SK-N-SH treated with all-trans-retinoic acid at 6 μM for 48 hours (cell line): ENCODE results near the gene ORC3.

Experiments used
- ARNTL ChIP-seq: fragments of 450-650 bp; formaldehyde crosslinking; IDR thresholded peaks from 2 replicates; pipeline ENCODE4 v1.5.0; 2020; ENCODE audit warnings: low read depth, mild to moderate bottlenecking, moderate library complexity, borderline replicate concordance
- CREB5 ChIP-seq: fragments of 250-450 bp; sonication (Bioruptor Pico); IDR thresholded peaks from 2 replicates; pipeline ENCODE4 v1.5.1; 2020; ENCODE audit warnings: low read depth, mild to moderate bottlenecking, moderate library complexity
- CSRNP3 ChIP-seq: fragments of 250-450 bp; sonication (Bioruptor Pico); IDR thresholded peaks from 2 replicates; pipeline ENCODE4 v1.5.1; 2021; ENCODE audit warnings: mild to moderate bottlenecking, moderate library complexity
- ESRRG ChIP-seq: fragments of 250-450 bp; sonication (Bioruptor Pico); IDR thresholded peaks from 2 replicates; pipeline ENCODE4 v1.6.1; 2021; ENCODE audit warnings: mild to moderate bottlenecking
- GLIS3 ChIP-seq: fragments of 250-450 bp; sonication (Bioruptor Pico); IDR thresholded peaks from 2 replicates; pipeline ENCODE4 v1.5.0; 2020; ENCODE audit warnings: mild to moderate bottlenecking, moderate library complexity
- ISL1 ChIP-seq: fragments of 250-450 bp; sonication (Bioruptor Pico); IDR thresholded peaks from 2 replicates; pipeline ENCODE4 v2.1.2; 2022; ENCODE audit warnings: mild to moderate bottlenecking, moderate library complexity
- PATZ1 ChIP-seq: fragments of 250-450 bp; sonication (Bioruptor Pico); IDR thresholded peaks from 2 replicates; pipeline ENCODE4 v1.8.0; 2020; ENCODE audit warnings: mild to moderate bottlenecking, moderate library complexity, borderline replicate concordance
- POU6F1 ChIP-seq: fragments of 250-450 bp; sonication (Bioruptor Pico); IDR thresholded peaks from 2 replicates; pipeline ENCODE4 v1.8.0; 2021; ENCODE audit warnings: low read depth, mild to moderate bottlenecking, moderate library complexity, borderline replicate concordance
- PPARA ChIP-seq: fragments of 250-450 bp; sonication (Bioruptor Pico); IDR thresholded peaks from 2 replicates; pipeline ENCODE4 v1.5.0; 2020; ENCODE audit warnings: mild to moderate bottlenecking, borderline replicate concordance
- RARB ChIP-seq: fragments of 250-450 bp; sonication (Bioruptor Pico); IDR thresholded peaks from 2 replicates; pipeline ENCODE4 v1.8.0; 2021; ENCODE audit warnings: mild to moderate bottlenecking, moderate library complexity
- TCF4 ChIP-seq: fragments of 250-450 bp; sonication (Bioruptor Pico); IDR thresholded peaks from 2 replicates; pipeline ENCODE4 v1.8.0; 2021; ENCODE audit warnings: mild to moderate bottlenecking, moderate library complexity, borderline replicate concordance
- TSHZ2 ChIP-seq: fragments of 250-450 bp; sonication (Bioruptor Pico); IDR thresholded peaks from 2 replicates; pipeline ENCODE4 v1.5.0; 2020; ENCODE audit warnings: mild to moderate bottlenecking, moderate library complexity
- ZNF70 ChIP-seq: fragments of 450-650 bp; formaldehyde crosslinking; IDR thresholded peaks from 2 replicates; pipeline ENCODE4 v1.5.0; 2020; ENCODE audit warnings: mild to moderate bottlenecking, moderate library complexity
- ZNF8 ChIP-seq: fragments of 450-650 bp; formaldehyde crosslinking; IDR thresholded peaks from 2 replicates; pipeline ENCODE4 v1.5.0; 2020; ENCODE audit warnings: mild to moderate bottlenecking, moderate library complexity

GRCh38 chr6:87672641-87673040 is 82.7 kb downstream of the ORC3 start:
- TF ChIP-seq ARNTL (CRISPR knock-in tag) (no peak), POU6F1 (CRISPR knock-in tag) (no peak), ZNF70 (CRISPR knock-in tag) (no peak), TCF4 (no peak), ESRRG (CRISPR knock-in tag) (no peak), CREB5 (no peak), RARB (CRISPR knock-in tag) (no peak), PPARA (CRISPR knock-in tag) (no peak), ISL1 (CRISPR knock-in tag) (no peak), GLIS3 (CRISPR knock-in tag) (no peak), PATZ1 (CRISPR knock-in tag) (no peak), CSRNP3 (CRISPR knock-in tag) (no peak), TSHZ2 (CRISPR knock-in tag) (no peak), ZNF8 (CRISPR knock-in tag) (no peak)
